HG03558 (cell line): ENCODE measurements around the gene GGT6.
"Not testable (repeated sequence)": the region's sequence is repeated elsewhere in the genome, so short reads cannot be mapped to it uniquely, and the experiment has no call there.

Source experiments
- ATAC-seq: cut with Tn5 transposase; IDR thresholded peaks from one replicate; pipeline ENCODE4 v1.9.1; 2021; ENCODE audit warnings: moderate number of reproducible peaks; ENCODE audit not compliant: unreplicated experiment; ENCODE audit errors: extremely low read depth

GGT6 gene

GRCh38 chr17:4593021-4593421 lies 32.6 kb upstream of the GGT6 start:
- ATAC-seq = no peak

DNA sequence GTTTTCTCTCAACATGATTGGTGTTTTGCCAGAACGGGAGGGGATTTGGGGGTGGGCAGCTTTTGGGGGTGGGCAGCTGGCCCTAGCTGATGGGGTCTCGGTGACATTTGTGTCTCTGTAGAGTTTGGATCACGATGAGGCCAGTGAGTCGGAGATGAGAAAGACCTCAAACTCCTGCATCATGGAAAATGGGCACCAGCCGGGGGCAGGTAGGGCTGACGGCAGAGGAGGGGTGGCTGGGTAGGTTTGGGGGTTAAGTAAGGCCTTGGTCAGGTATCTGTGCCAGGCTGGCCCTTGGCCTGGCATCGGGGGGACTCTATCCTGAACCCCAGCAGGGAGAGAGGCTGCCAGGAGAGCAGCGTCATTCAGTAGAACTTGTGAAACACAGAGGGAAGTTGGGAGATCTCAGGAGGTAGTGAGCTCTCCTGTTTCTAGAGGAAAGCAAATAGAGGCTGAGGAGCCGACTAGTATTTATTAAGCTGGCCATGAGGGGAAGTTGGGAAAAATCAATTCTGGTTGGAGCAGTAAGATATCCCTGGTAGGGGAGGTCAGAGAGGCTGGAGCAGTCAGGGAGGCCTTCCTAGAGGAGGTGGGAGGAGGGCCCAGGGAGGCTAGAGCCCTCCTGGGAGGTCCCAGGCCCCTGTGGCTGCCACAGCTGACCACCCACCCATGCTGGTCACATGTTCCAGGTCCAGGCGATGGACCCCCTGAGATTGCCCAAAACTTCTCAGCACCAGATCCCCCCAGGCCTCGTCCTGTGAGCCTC lies 32.0 kb upstream of the GGT6 start:
- no peak for ATAC-seq

- no peak for ATAC-seq
Measured at GRCh38 chr17:4591529-4591928, 31.2 kb upstream of the GGT6 start.

- no peak for ATAC-seq
Measured at GRCh38 chr17:4590981-4591453, 30.6 kb upstream of the GGT6 start.

GRCh38 chr17:4590042-4590441 lies 29.7 kb upstream of the GGT6 start:
- ATAC-seq = not testable (repeated sequence)

GRCh38 chr17:4588898-4589625 lies 28.7 kb upstream of the GGT6 start:
- ATAC-seq = no peak

DNA sequence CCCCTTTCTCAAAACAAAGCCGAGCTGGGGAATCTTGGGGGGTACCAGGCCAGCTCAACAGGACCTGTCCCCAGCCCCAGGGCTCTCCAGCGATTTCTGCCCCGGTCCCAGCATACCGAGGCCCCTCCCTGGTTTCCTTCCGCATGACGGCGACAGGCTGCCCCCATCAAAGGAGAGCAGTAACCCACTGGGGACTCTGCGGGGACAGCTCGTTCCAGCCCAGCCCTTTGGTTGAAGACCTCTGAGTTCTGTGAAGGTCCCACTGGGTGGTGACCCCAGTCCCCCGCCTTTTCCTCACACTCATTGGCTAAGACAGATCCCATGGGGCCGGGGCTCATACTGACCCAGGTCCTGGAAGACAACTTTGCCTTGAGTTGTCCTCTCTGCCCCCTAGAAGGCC lies 28.0 kb upstream of the GGT6 start:
- ATAC-seq = no peak

GRCh38 chr17:4587803-4588202 lies 27.4 kb upstream of the GGT6 start:
- ATAC-seq = no peak

GRCh38 chr17:4587195-4587594 lies 26.8 kb upstream of the GGT6 start:
- no peak for ATAC-seq

GRCh38 chr17:4586043-4586442 lies 25.7 kb upstream of the GGT6 start:
- ATAC-seq = no peak

GRCh38 chr17:4585638-4585994 lies 25.2 kb upstream of the GGT6 start:
- ATAC-seq = no peak

DNA sequence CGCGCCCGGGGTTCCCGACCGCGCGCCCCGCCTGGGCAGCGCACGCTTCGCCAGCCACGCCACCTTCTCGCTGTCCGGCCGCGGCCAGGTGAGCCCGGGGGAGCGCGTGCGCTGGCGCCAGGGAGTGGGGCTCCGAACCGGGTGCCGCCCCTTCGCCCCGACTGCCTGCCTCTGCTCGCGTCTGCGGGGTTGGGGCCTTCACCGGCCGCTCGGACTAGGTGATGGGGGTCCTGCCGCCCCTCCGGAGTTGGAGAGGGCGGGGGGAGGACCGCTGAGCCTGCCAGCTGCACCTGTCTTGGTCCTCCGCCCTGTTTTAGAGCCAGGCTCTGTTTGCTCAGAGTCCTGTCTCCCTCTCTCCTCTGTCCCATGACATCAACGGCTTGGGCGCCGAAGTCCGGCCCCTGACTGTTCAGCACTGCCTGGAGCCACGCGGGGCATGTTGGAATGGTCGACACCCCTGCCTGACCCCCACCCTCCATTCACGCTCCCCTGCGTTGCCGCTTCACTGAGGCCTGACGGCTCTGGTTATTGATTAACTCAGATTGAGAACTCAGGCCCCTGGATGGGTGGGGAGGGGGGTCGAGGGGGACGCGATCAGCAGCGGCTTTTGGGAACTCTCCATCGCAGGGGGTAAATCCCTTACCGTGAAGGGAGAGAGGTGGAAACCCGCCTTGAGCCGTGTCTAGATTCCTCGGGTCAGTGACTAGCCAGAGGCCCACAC lies 24.7 kb upstream of the GGT6 start:
- ATAC-seq = no peak

DNA sequence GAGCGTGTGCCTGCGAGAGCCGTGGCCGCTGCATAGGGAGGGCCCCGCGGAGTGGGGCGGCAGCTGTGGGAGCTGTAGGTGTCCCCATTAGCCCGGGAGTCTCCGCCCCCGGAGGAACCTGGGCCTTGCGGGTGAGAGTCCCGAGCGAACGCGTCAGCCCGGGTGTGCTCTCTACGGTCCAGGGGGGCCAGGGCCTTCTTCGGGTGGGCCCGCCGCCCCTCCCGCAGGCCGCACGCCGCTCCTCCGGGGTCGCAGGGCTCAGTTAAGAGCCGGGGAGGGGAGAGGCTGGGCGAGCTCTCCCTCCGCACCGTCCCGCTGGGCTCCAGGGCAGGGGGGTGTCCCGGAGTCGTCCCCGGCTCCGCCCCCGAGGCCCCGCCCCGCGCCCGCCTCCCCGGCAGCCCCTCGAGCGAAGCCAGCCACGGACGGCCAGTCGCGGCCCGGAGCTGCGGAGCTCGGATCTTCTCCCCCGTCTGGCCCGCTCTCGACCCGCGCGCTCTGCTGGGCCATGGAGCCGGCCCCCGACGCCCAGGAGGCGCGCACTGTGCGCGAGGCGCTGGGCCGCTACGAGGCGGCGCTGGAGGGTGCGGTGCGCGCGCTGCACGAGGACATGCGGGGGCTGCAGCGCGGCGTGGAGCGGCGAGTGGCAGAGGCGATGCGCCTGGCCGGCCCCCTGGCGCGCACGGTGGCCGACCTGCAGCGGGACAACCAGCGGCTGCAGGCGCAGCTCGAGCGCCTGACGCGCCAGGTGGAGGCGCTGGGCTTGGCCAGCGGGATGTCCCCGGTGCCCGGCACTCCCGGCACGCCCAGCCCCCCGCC lies 23.9 kb upstream of the GGT6 start, which contains the start of gene SMTNL2:
Gene SMTNL2 (plus strand): TSS at position 429 of the 816 bp plus-strand sequence. CDS start 77 bp downstream, at position 506.
- ATAC-seq = no peak

DNA sequence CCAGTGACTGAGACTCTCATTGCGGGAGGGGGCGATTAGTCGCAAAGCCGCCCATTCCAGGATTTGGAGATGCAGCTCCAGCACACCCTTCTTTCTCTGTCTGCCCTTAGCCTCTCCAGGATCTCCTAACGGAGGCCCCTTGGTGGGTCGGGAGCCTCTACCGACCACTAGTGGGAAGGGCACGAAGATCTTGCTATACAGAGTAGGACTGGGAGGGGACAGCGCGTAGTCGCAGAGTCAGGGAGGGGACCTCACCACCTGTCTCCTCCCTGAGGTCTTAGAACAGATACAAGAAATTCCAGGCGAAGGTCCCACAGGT lies 23.4 kb upstream of the GGT6 start:
- ATAC-seq = no peak

DNA sequence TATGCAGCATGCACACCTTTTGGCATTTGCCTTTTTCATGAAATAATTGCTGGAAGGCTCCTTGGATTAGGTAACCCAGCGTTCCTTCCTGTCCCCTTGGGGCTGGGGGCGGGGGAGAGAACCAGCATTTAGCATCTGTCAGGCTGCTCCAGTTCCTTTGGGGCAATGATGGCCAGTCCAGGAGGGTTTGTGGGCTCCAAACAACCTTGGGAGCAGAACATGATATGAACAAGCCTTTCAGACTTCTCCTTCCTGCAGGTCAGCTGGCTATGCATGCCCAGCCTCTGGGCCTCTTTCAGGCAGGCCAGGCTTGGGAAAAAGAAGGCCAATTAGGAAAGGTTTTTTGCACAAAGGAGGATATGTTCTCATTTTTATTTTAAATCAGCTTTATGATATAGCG lies 22.8 kb upstream of the GGT6 start:
- ATAC-seq = no peak

DNA sequence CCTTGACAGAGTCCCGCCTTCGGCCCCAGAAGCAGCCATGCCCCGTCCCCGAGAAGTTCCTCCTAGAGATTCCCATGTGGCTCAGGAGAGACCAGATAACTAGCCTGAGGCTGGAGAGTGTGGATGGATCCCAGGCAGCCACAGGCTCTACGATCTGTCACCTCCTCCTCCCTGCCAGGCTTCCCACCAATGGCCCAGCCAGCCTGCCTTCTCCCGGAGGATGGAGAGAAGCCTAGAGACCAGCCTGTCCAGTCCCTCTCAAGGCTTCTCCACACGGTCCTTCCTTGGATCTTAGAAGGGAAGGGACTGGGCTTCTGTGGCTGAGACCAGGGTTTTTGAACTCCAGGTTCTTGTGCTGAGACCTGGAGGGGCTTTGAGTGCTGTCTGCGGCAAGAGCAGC lies 22.3 kb upstream of the GGT6 start:
- no peak for ATAC-seq

- ATAC-seq = no peak
Measured at GRCh38 chr17:4582101-4582501, 21.7 kb upstream of the GGT6 start.

- no peak for ATAC-seq
Measured at GRCh38 chr17:4580291-4580690, 19.9 kb upstream of the GGT6 start.

GRCh38 chr17:4579678-4580077 lies 19.3 kb upstream of the GGT6 start:
- no peak for ATAC-seq

- ATAC-seq = not testable (repeated sequence)
Measured at GRCh38 chr17:4578349-4578748, 18.0 kb upstream of the GGT6 start.
